Mesendoderm (in vitro differentiated cells): ENCODE data around the gene TGFB1I1.

Experiments used
- DNase-seq: peaks from one replicate; pipeline ENCODE4 v3.0.0; 2013
- H2AK5ac ChIP-seq: 2 replicates; pipeline ENCODE4 v1.6.1; 2013; ENCODE audit warnings: low read length, inconsistent platforms
- H2BK120ac ChIP-seq: 2 replicates; pipeline ENCODE4 v1.6.1; 2013; ENCODE audit warnings: low read depth, mild to moderate bottlenecking, low read length, moderate library complexity, mixed read lengths
- H2BK15ac ChIP-seq: replicated peaks from 2 replicates; pipeline ENCODE4 v1.6.1; 2013; ENCODE audit warnings: low read depth, mild to moderate bottlenecking, moderate library complexity
- H2BK5ac ChIP-seq: 2 replicates; pipeline ENCODE4 v1.6.1; 2013; ENCODE audit warnings: low read length, inconsistent platforms
- H3K18ac ChIP-seq: 2 replicates; pipeline ENCODE4 v1.6.1; 2013; ENCODE audit warnings: mild to moderate bottlenecking, low read length, mixed read lengths
- H3K23ac ChIP-seq: one replicate; pipeline ENCODE4 v1.6.1; 2013; ENCODE audit warnings: low read length
- H3K27ac ChIP-seq: 2 replicates; pipeline ENCODE4 v1.5.1; 2013; ENCODE audit warnings: low read depth, mild to moderate bottlenecking, inconsistent platforms, low read length, moderate library complexity
- H3K27me3 ChIP-seq: 2 replicates; pipeline ENCODE4 v1.6.1; 2013; ENCODE audit warnings: low read length, control low read depth, mild to moderate bottlenecking, inconsistent platforms; ENCODE audit not compliant: insufficient read depth, poor library complexity
- H3K36me3 ChIP-seq: 2 replicates; pipeline ENCODE4 v1.6.1; 2013; ENCODE audit warnings: low read length, inconsistent platforms; ENCODE audit not compliant: control insufficient read depth, insufficient read depth
- H3K4ac ChIP-seq: one replicate; pipeline ENCODE4 v1.6.1; 2013; ENCODE audit warnings: low read depth, mild to moderate bottlenecking, low read length, moderate library complexity
- H3K4me1 ChIP-seq: 2 replicates; pipeline ENCODE4 v1.6.1; 2013; ENCODE audit warnings: low read depth, low read length, inconsistent platforms; ENCODE audit not compliant: control insufficient read depth
- H3K4me2 ChIP-seq: 2 replicates; pipeline ENCODE4 v1.6.1; 2013; ENCODE audit warnings: low read length
- H3K4me3 ChIP-seq: 2 replicates; pipeline ENCODE4 v1.5.1; 2013; ENCODE audit warnings: mild to moderate bottlenecking, low read length
- H3K56ac ChIP-seq: one replicate; pipeline ENCODE4 v1.6.1; 2013; ENCODE audit warnings: low read length
- H3K79me1 ChIP-seq: 2 replicates; pipeline ENCODE4 v1.6.1; 2013; ENCODE audit warnings: low read length, inconsistent platforms
- H3K79me2 ChIP-seq: 2 replicates; pipeline ENCODE4 v1.6.1; 2013; ENCODE audit warnings: mild to moderate bottlenecking, low read length; ENCODE audit not compliant: control insufficient read depth, insufficient read depth
- H3K9ac ChIP-seq: 2 replicates; pipeline ENCODE4 v1.6.1; 2013; ENCODE audit warnings: low read length, inconsistent platforms
- H4K5ac ChIP-seq: one replicate; pipeline ENCODE4 v1.6.1; 2013; ENCODE audit warnings: low read length
- H4K8ac ChIP-seq: one replicate; pipeline ENCODE4 v1.6.1; 2013; ENCODE audit warnings: low read depth, mild to moderate bottlenecking, control low read depth, low read length, moderate library complexity
- WGBS: extraction: QIAGEN DNeasy Blood & Tissue Kit; methylation state at CpG from one replicate; pipeline ENCODE4 v1.1.7; 2013; ENCODE audit warnings: low lambda C conversion rate, missing lambda C conversion rate; ENCODE audit not compliant: insufficient coverage; ENCODE audit errors: extremely low coverage; 5-methylcytosine and 5-hydroxymethylcytosine counted together

Gene TGFB1I1

DNA sequence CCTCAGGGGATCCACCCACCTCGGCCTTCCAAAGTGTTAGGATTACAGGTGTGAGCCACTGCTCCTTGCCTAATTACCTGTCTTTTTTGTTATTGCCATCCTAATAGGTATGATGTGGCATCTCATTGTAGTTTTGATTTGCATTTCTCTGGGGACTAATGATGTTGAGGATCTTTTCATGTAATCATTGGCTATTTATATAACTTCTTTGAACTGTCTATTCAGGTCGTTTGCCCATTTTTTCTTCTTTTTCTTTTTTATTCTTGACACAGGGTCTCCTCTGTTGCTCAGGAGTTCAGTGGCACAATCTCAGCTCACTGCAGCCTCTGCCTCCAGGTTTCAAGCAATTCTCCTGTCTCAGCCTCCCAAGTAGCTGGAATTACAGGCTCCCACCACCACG is 1.3 kb upstream of the TGFB1I1 start:
- no peak for DNase-seq
- no peak overlapping the region for H2BK15ac ChIP-seq
- H3K27ac ChIP-seq = no peak overlapping the region
- H3K56ac ChIP-seq = no peak overlapping the region
- no peak overlapping the region for H3K4me2 ChIP-seq
- H2BK120ac ChIP-seq = no peak overlapping the region
- no peak overlapping the region for H3K9ac ChIP-seq
- H2AK5ac ChIP-seq = no peak overlapping the region
- H3K4me3 ChIP-seq = no peak overlapping the region
- H4K5ac ChIP-seq = no peak overlapping the region
- no CpG with 5 or more reads among the region's 3 CpGs for WGBS
- H2BK5ac ChIP-seq = no peak overlapping the region
- no peaks in the 10 kb centered on the region for H3K36me3 ChIP-seq
- H3K4me1 ChIP-seq = no peaks in the 10 kb centered on the region
- H3K4ac ChIP-seq = no peak overlapping the region
- no peak overlapping the region for H3K18ac ChIP-seq
- H3K27me3 ChIP-seq = peaks cover under 1% of the 10 kb centered on the region
- H3K23ac ChIP-seq = no peak overlapping the region
- H4K8ac ChIP-seq = no peak overlapping the region
- H3K79me1 ChIP-seq = no peaks in the 10 kb centered on the region
- no peaks in the 10 kb centered on the region for H3K79me2 ChIP-seq

DNA sequence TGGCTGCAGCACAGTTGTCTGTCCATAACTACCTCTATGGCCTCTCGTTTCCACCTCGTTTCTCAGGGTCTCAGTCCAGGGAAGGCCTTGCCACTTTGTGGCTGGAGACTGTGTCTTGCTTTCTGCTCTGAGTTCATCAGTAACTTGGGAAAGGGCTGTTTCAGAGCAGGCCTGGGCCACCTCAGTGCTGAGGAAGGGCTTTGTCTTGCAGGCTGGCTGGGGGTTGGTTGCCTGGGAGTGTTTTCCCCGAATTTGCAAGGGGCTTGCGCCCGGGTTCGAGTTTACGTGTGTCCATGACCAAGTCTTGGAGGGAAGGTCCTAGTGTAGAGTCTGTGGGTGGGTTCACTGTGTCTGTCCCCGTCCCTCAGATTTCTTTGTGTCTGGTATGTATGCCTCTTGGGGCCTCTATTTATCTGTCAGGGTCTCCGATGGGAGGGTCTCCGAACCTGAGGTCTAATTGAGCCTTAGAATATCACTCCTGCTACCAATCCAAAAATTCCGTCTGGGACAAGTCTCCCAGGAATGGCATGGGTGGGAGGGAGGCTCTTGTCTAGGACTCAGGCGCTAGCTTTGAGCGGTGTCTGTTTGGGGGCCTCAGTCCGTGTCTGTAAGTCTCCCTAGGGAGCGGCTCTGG is 594 bp upstream of the TGFB1I1 start:
- H3K4me2 ChIP-seq = peak overlapping the region; percentile 21
- peak overlapping the region; percentile 69 for H3K9ac ChIP-seq
- no peaks in the 10 kb centered on the region for H3K79me2 ChIP-seq
- peak; percentile 37 for DNase-seq
- H2BK120ac ChIP-seq = no peak overlapping the region
- WGBS = no CpG with 5 or more reads among the region's 15 CpGs
- H4K8ac ChIP-seq = peak overlapping the region; percentile 65
- no peak overlapping the region for H3K4me3 ChIP-seq
- H4K5ac ChIP-seq = peak overlapping the region; percentile 17
- peak overlapping the region; percentile 98 for H3K18ac ChIP-seq
- peaks cover 3% of the 10 kb centered on the region for H3K27me3 ChIP-seq
- peak overlapping the region; percentile 85 for H3K56ac ChIP-seq
- no peak overlapping the region for H2BK5ac ChIP-seq
- no peak overlapping the region for H2BK15ac ChIP-seq
- peak overlapping the region; percentile 62 for H3K4ac ChIP-seq
- H3K79me1 ChIP-seq = no peaks in the 10 kb centered on the region
- no peaks in the 10 kb centered on the region for H3K36me3 ChIP-seq
- H3K23ac ChIP-seq = peak overlapping the region; percentile 24
- H3K27ac ChIP-seq = no peak overlapping the region
- no peaks in the 10 kb centered on the region for H3K4me1 ChIP-seq
- peak overlapping the region; percentile 51 for H2AK5ac ChIP-seq

DNA sequence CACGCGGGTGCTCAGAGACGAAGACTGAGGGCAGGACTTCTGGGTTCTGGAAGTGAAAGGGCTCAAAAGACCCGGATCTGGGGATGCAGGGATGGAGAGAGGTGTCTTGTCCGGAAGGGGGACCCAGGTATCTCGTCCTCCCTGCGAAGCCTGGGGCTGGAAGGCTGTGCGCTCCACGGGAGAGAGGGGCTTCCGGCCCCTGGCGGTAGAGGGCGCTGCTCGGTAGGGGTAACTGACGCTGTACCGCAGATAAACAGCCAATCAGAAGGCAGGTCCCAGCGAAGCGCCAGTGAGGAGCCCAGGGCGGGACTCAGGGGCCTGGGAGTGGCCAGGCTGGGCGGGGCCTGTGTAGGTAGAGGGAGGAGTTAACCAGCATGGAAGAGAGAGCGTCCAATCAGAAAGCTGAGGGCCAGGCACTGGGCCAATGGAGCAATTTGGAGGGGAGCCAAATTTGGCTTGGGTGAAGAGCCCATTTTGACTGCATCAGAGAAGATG is 804 bp downstream of the TGFB1I1 start:
- Histone ChIP-seq H2AK5ac (no peak overlapping the region), H3K27ac (no peak overlapping the region), H3K4me1 (no peaks in the 10 kb centered on the region), H3K27me3 (peaks cover 3% of the 10 kb centered on the region), H3K4me3 (peak overlapping the region; percentile 64), H2BK120ac (no peak overlapping the region), H3K56ac (peak overlapping the region; percentile 92), H3K4ac (no peak overlapping the region), H3K9ac (peak overlapping the region; percentile 86), H4K5ac (no peak overlapping the region), H2BK5ac (no peak overlapping the region), H3K4me2 (peak overlapping the region; percentile 79), H3K79me2 (no peaks in the 10 kb centered on the region), H3K23ac (no peak overlapping the region), H3K18ac (peak overlapping the region; percentile 98), H3K79me1 (no peaks in the 10 kb centered on the region), H4K8ac (no peak overlapping the region), H2BK15ac (no peak overlapping the region), H3K36me3 (no peaks in the 10 kb centered on the region)
- DNase-seq = peak; percentile 88
- no CpG with 5 or more reads among the region's 20 CpGs for WGBS

DNA sequence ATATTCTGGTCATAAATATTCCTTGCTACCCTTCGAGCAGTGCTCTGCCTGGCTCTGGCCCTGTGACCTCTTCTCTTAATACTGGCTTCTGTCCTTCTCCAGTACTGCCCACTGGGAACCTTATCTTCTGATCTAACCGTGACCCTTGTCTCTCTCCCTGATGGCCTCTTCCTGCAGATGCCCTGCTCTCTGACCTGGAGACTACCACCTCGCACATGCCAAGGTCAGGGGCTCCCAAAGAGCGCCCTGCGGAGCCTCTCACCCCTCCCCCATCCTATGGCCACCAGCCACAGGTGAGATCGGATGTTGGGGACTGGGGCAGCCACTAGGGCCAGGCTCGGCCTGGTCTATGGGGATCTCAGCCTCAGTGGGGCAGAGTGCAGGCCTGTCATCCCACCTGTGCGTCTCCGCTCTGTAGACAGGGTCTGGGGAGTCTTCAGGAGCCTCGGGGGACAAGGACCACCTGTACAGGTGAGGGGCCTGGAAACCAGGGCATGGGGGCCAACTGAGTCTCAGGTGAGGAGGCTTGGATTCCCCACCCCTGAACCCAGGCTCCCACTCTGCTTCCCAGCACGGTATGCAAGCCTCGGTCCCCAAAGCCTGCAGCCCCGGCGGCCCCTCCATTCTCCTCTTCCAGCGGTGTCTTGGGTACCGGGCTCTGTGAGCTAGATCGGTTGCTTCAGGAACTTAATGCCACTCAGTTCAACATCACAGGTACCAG is 1.5 kb downstream of the TGFB1I1 start:
- Histone ChIP-seq H2BK5ac (no peak overlapping the region), H3K56ac (no peak overlapping the region), H2BK15ac (no peak overlapping the region), H3K4me2 (no peak overlapping the region), H3K79me2 (no peaks in the 10 kb centered on the region), H4K8ac (no peak overlapping the region), H3K9ac (no peak overlapping the region), H3K27ac (no peak overlapping the region), H4K5ac (no peak overlapping the region), H3K27me3 (peaks cover 3% of the 10 kb centered on the region), H3K18ac (no peak overlapping the region), H3K79me1 (no peaks in the 10 kb centered on the region), H3K36me3 (no peaks in the 10 kb centered on the region), H3K4ac (no peak overlapping the region), H2BK120ac (no peak overlapping the region), H3K23ac (no peak overlapping the region), H3K4me1 (no peaks in the 10 kb centered on the region), H2AK5ac (no peak overlapping the region), H3K4me3 (no peak overlapping the region)
- DNase-seq = no peak
- WGBS = no CpG with 5 or more reads among the region's 17 CpGs

DNA sequence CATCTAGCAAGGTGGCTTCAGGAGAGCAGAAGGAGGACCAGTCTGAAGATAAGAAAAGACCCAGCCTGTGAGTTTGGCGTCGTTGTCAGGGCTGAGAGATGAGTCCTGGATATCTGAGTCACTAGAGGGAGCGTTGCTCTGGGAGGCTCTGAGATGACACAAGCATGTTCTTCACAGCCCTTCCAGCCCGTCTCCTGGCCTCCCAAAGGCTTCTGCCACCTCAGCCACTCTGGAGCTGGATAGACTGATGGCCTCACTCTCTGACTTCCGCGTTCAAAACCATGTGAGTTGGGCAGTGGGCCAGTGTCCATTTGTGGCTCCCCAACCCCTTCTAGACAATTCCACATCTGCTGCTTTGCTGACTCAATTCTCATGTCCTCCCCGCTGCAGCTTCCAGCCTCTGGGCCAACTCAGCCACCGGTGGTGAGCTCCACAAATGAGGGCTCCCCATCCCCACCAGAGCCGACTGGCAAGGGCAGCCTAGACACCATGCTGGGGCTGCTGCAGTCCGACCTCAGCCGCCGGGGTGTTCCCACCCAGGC is 2.3 kb downstream of the TGFB1I1 start:
- H3K79me1 ChIP-seq = no peaks in the 10 kb centered on the region
- no peaks in the 10 kb centered on the region for H3K36me3 ChIP-seq
- peak; percentile 26 for DNase-seq
- H3K4ac ChIP-seq = no peak overlapping the region
- H3K4me1 ChIP-seq = no peaks in the 10 kb centered on the region
- no peak overlapping the region for H2BK120ac ChIP-seq
- H3K27ac ChIP-seq = no peak overlapping the region
- no CpG with 5 or more reads among the region's 12 CpGs for WGBS
- H4K5ac ChIP-seq = no peak overlapping the region
- H2BK15ac ChIP-seq = no peak overlapping the region
- H2BK5ac ChIP-seq = no peak overlapping the region
- H3K4me2 ChIP-seq = no peak overlapping the region
- no peak overlapping the region for H2AK5ac ChIP-seq
- H3K9ac ChIP-seq = no peak overlapping the region
- H3K18ac ChIP-seq = no peak overlapping the region
- peaks cover 3% of the 10 kb centered on the region for H3K27me3 ChIP-seq
- H3K79me2 ChIP-seq = no peaks in the 10 kb centered on the region
- no peak overlapping the region for H3K56ac ChIP-seq
- no peak overlapping the region for H3K4me3 ChIP-seq
- no peak overlapping the region for H4K8ac ChIP-seq
- no peak overlapping the region for H3K23ac ChIP-seq
